DMS79 treated with DMSO at 0.1 percent for 48 hours (cell line): Measurements from ENCODE around the gene GNG7.
A peak's percentile ranks its signal among the peaks of the same experiment; 100 is the strongest.
"Not testable (repeated sequence)": the region's sequence is repeated elsewhere in the genome, so short reads cannot be mapped to it uniquely, and the experiment has no call there.

Experiments
- DNase-seq: peaks from one replicate; lab custom pipeline; 2025; lab: John Stamatoyannopoulos, UW

GNG7 gene

DNA sequence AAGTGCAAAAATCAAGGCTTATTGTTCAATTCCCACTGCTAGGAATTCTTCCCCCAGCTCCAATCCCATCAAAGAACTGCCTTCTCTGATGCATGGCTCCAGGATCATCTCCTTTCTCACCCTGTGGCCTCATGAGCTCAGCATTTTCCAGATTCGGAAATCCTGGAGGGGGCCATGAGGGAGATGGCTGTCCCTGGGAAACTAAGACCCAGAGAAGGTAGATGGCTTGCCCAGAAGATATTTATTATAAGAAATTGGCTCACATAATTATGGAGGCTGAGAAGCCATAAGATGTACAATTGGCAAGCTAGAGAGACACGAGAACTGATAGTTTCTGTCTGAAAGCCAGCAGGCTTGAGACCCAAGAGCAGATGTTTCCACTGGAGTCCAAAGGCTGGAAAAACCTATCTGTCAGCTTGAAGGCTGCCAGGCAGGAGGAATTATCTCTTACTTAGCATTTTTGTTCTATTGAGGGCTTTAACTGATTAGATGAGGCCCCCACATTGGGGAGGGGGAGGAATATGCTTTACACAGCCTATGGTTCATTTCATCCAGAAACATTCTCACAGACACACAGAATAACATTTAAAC, 168.0 kb downstream of the GNG7 start:
- no peak for DNase-seq

DNA sequence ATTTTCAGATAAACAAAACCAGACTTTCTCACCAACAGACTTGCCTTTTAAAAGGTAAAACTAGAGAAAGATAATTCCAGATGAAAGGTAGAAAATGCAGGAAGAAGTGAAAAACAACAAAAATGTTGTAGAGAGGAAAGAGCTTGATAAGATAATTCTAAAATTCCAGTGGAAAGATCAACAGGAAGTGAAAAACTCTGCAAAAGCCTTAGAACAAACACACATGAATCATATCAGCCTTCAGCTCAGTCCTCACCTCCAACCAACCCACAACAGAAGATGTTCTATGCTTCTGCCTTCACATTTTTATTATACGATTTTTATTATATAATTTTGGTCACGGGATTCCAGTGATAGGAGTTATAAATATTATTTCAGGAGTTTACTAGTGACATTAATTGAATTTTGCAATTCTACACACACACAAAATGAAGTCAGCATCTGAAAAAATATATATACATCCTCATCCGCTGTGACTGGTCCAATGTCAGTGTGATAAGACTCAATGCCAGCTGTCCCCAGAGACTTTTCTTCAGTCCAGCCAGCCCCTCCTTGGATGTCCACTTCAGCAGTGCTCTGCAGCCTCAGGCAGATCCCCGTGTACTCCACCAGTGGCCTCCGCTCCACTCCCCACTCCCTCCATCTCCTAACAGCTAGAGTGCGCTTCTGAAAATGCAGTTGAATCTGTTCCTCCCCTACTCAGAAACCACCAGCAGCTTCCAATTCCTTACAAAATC, 168.6 kb downstream of the GNG7 start:
- no peak for DNase-seq

DNA sequence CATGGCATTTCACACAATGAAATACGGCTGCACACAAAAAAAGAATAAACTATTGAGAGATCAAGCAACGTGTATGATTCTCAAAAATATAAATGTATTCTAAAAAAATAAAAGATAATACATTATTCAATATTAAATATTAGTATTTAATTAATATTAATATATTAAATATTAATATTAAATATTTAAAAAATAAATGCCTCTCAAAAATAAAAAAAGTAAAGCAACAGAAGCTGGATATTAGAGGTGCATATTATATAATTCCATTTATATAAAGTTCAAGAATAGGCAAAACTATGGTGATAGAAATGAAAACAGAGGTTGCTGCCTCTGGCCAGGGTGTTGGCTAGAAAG, 169.4 kb downstream of the GNG7 start:
- no peak for DNase-seq

DNA sequence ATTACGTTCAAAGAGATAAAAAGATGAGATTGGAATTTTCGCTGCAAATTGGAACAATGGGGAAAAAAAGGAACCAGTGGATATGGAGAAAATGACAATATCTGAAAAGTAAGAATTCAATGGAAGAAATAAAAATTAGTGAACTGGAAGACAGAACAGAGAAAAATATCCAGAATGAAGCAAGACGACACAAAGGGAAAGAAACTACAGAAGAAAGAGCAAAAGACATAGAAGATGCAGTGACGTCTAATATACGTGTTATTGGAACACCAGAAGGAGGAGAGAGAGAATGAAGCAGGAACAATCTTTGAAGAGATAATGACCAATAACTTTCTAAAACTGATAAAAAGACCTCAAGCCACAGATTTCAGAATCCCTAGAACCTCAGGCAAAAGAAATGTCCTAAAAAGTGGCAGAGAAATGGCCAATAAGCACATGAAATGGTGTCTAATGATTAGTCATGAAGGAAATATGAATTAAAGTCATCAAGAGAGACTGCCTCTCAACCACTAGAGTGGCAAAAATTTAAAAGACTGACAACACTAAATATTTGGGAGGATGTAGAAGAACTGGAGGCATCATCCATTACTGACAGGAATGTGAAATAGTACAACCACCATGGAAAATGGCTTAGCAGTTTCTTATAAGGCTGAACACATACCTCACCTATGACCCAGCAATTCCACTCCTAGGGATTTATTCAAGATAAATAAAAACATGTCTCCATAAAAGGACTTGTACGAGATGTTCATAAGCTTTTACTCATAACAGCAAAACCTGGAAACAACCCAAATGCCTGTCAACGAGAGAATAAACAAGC, 170.0 kb downstream of the GNG7 start:
- no peak for DNase-seq

DNA sequence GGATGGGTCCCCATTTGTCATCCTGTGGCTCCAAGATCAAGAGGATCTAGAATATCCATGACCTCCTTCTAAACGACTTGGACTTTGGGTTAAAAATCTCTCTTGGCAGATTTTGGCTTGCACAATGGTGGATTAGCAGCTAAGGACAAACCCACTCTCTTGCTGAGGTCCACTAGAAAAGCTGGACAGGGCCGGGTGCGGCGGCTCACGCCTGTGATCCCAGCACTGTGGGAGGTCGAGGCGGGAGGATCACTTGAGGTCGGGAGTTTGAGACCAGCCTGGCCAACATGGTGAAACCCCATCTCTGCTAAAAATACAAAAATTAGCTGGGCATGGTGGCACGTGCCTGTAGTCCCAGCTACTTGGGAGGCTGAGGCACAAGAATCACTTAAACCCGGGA, 172.6 kb downstream of the GNG7 start:
- not testable (repeated sequence) for DNase-seq

DNA sequence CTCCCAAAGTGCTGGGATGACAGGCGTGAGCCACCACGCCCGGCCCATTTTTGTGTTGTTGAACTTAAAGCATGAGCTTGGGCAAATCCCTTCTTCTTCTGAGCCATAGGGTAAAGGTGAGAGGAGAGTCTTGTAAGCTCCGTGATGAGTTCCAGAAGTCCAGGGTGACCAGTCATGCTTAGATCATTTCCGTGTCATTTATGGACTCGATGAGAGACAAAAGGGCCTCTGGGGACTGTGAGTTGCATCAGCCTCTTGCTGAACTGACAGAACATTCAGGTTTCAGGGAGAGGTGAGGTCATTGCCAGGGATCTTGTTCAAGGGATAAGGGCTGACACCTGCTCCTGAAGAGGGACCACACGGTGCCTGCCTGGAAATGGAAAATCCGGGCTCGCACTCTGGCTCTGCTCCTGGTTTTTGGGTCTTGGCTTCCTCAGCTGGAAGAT, 173.0 kb downstream of the GNG7 start:
- DNase-seq = peak; percentile 42

DNA sequence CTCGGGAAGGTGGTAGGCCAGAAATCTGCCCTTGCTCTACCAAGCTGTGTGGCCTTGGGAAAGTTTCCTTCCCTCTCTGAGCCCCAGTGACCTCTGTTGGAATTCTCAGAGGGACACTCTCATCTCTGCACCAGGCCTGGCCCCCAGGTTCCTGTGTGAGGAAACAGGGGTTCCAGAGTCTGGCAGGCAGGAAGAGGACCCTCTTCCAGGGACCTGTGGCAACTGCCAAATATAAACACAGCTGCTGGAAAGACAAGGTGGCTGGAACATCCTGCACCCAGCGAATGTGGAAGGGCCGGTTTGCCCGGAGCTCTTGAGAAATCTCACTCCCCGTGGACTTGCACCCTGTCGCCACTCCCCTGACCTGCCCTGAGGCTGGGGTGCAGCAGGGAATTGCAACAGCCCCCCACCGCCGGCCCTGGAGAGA, 173.8 kb downstream of the GNG7 start:
- no peak for DNase-seq

DNA sequence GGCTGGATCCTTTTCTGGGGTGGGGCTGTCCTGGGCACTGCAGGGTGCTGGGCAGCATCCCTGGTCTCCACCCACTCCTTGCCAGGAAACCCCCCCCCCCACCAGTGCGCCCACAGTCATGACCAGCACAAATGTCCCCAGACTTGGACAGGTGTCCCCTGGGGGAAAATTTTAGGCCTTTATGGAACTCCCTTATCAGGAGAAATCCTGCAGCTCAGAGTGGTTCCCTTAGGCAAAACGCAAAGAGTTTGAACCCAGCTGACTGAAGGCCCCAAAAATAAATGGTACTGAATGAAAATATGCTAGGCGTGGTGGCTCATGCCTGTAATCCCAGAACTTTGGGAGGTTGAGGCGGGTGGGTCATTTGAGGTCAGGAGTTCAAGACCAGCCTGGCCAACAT, 174.8 kb downstream of the GNG7 start:
- DNase-seq = no peak

DNA sequence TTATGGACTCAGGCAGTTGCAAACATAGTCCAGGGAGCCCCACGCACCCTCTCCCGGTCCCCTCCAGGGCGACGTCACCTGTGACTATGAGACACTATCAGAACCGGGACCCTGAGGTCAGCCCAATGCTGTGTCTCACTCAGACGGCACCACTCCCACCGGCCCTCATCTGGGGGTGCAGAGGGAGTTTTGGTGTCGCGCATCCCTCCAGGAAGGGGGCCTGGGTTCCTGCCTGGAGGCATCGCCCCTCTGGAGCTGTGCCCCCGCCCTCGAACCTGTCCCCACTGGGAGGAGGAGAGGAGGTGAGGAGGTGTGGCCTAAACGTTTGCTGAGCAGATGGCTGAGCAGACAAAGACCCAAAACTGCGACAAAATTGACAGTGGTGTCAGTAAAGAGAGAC, 175.3 kb downstream of the GNG7 start:
- no peak for DNase-seq

DNA sequence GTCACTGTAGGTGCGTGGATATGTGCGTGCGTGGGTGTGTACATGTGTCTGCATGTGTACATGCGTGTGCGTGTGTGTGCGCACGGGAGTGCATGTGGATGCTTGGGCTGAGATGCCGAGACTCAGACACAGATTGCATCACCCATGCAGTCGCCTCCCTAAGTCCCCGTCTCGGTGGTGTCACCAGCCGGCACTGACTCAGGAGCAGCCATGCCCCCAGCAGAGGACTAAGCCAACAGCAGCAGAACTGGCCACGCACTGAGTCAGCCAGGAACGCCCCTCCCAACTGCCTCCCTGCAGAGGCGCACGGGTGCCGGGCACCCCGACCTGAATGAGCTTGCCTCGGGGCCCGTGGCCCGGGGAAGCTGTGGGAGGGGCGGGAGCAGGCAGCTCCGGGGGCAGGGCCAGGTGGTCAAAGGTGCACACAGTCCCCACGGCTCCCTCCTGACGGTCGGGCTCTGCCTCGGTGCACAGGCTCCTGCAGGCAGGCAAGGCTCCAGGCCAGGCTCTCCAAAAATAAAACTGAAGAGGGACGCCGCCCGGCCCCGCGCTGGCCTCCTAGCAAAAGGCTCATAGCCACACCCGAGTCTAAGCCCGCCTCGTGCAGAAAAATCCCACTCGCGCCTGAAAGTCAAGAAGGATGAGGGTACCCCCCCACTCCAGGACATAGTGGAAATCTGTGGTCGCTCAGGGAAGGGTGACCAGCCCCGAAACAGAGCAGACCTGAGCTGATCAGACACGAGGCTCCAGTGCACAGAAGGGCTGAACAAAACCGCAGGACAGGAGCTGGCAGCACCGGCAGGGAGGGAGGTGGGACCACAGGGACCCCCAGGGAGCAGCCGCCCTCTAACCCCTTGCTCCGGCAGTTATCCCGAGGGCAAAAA, 177.4 kb downstream of the GNG7 start:
- peak; percentile 58 for DNase-seq

DNA sequence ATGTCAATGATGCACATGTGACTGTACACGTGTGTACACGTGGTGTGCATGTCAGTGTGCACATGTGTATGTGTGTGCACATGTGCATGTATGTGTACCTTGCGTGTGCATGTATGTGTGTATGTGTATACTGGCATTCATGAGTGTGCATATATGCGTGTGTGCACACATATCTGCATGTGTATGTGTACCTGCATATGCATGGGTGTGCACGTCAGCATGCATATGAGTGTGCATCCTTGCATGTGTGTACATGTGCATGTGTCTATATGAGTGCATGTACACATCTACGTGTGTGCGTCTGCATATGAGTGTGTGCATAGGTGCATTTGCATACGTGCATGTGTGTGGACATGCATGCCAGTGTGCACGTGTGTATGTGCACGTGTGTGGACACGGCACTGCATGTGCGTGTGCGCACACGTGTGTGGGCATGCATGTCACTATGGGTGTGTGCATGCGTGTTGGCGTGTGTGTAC, 178.1 kb downstream of the GNG7 start:
- no peak for DNase-seq

DNA sequence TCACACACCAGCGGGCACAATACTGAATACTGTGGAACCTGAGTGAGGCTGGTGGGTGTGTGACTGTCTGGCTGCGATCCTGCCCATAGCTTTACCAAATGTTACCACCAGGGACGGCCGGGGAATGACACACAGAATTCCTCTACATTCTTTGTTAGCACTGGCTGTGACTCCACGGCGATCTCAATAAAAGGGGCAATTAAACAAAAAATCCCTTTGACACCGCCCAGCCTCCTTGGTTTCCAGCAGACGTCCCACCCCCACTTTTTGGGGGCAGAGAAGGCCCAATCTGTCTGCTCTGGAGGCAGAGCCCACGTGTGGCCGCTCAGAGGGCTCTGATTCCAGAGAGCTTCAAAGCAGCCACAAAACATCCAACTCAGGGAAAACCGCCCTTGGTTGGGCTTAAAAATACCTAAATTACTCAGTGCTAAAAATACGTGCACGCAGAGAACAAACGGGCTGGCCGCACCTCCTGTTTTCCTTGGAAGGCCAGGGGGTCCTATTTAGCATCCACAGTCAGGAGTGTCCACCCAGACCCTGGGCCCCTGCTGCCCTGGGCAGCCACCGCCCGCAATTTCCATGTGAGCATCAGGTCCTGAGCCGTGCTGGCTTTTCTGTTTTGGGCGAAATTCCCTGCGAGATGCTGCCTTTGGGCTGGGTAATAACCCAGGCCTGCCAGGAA, 178.7 kb downstream of the GNG7 start:
- no peak for DNase-seq

DNA sequence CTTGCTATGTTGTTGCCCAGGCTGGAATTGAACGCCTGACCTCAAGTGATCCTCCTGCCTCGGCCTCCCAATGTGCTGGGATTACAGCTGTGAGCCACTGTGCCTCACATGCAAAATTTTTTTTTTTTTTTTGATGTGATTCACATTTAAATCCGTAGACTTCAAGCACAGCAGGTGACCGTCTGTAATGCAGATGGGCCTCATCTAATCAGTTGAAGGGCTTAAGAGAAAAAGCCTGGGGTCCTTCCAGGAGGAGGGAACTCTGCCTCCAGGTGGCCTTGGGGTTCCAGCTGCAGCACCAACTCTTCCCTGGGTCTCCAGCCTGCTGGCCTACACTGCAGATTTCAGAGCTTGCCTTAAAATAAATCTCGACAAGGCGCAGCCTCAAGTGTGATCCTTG, 183.0 kb downstream of the GNG7 start:
- no peak for DNase-seq

DNA sequence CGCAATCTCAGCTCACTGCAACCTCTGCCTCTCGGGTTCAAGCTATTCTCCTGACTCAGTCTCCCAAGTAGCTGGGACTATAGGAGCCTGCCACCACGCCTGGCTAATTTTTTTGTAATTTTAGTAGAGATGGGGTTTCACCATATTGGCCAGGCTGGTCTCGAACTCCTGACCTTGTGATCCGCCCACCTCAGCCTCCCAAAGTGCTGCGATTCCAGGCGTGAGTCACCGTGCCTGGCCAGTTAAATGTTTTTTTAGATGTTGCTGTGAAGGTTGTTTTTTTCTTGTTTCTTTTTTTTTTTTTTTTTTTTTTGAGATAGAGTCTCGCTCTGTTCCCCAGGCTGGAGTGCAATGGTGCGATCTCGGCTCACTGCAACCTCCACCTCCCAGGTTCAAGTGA, 183.6 kb downstream of the GNG7 start:
- not testable (repeated sequence) for DNase-seq

DNA sequence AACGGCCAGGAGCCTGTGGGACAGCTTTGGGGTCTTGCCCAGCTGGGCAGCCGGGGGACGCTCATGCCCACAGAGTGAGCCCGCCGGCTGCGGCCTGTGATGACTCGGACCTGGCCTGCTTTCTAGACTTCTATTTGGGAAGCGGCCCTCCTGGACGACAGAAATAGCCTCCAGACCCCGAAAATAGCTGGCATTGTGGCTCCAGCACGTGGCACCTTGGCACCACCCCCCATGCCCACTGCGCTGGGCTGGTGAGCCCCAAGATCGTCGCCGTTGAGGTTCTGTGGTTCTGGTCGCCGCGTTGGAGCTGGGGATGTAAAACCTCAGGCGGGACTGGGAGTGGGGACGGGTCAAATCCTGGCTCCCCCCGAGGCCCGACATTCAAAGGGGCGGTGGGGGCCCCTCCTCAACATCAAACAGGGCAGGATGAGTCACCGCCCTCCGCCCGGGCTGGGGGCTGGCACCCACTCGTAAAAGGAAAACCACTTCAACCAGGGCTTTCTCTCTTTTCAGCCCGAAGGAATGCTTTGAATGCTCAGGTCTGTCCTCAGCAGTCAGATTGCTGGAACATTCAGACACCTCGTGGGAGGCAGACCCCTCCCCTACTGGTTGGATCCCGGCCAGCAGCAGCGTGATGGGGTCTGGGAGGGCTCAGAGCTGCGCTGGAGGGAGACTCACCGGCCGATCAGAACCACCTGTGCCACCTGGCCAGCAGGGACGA, 184.5 kb downstream of the GNG7 start:
- no peak for DNase-seq

DNA sequence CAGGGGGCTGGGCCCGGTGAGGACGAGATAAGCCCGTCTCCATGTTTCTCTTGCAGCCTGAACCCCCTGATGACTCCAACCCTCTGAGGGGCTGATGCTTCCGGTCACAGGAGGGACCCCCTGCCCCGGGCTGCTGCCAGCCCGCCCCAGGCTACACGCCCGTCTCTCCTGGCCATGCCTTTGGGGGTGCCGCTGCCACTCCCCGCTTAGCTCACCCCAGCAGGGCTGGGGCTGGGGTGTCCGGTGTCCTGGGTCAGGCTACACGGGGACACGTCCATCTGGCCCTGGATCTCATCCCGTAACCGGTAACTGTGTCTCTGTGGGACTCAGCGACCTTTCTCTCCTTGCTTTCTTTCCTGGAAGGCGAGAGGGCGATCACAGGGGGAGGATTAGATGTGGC, 185.8 kb downstream of the GNG7 start:
- no peak for DNase-seq

DNA sequence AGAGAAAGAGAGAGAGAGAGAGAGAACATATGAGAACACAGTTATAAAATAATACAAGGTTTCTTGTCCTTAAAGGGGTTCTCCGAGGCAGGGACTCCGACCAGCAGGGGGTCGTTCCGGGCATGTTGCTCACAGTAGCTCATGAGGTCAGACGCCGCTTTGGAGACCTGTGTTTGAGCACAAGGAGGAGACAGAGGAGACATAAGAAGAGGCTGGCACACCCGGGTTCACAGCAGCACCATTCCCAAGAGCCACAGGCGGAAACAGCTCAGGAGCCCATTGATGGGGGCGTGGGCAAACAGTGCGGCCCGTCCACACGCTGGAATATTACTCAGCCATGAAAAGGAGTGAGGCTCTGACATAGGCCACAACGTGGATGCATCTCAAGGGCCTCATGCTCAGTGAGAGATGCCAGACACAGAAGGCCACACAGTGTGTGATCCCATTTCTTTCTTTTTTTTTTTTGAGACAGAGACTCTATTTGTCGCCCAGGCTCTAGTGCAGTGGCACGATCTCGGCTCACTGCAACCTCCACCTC, 187.4 kb downstream of the GNG7 start:
- no peak for DNase-seq

DNA sequence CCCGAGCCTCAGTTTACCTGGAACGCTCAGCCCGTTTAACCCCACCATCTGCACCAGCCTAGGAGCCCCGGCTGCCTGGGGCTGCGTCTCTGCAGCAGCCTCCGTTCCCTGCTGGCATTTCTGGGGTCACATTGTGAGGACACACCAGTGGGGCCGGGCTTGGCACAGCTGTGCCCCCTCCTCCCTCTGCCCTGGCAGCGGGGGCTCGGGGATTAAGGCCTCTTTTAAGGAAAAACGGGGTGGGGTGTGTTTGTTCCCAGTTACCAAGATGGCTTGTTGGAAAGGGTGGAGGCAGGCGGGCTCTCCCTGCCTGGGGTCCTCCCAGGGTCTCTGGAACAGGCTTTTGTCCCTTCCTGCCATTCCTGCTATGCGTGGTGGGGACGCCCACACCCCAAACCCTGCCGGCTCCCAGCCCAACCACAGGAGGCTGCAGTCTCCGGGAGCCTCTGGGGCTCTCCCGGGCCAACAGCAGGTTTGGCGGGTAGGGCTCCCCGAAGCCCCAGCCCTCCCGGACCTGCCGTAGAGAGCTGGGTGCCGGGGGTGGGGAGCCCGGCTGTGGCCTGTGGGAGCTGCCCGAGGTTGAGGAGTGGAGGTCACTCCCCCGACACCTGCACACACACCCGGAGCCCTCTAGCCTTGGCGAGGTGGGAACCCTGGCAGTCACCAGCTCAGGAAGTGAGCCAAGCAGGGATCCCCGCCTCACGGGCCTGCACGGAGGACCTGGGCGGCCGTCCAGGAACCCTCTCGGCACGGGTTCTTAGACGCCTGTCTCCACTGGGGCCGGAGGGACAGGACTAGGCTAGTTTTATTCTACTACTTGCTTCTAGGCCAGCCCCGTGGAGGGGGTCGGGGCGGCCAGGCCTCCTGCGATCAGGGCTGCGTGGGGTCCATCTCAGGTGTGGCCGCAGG, 189.7 kb downstream of the GNG7 start:
- peak; percentile 17 for DNase-seq

DNA sequence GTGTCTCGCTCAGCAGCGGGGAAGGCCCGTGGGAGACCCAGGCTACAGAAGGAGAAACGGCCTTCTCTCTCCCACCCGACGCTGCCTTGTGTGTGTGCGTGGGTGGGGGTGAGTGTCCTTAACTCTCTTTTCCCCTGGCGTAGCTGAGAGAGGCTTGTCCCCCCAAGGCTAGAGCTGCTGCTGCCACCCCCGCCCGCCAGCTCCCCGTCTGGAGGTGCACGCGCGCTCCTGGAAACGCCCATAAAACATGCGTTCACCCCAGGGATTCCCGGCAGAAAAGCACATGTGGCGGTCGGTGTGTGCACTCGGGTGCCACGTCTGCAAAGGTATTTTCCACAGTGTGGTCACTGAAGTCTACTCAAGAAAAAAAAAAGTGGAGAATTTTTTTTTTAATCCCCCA, 190.5 kb downstream of the GNG7 start:
- DNase-seq = no peak
